ENCODE measurements around the gene MRFAP1.
"Not testable (repeated sequence)": the region's sequence is repeated elsewhere in the genome, so short reads cannot be mapped to it uniquely, and the experiment has no call there.

DNA sequence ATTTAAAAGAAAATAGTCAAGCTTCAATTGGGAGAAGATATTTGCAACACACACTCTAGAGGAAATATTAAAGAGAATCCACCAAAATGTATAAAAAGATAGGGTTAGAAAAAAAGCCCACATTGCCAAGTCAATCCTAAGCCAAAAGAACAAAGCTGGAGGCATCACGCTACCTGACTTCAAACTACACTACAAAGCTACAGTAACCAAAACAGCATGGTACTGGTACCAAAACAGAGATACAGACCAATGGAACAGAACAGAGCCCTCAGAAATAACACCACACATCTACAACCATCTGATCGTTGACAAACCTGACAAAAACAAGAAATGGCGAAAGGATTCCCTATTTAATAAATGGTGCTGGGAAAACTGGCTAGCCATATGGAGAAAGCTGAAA lies 13.7 kb downstream of the MRFAP1 start:
- not testable (repeated sequence) for TF ChIP-seq EZH2phosphoT487 (IDR thresholded peaks at IDR 0.05; ENCODE audit: low read length)
- TF ChIP-seq, protein P1, sequence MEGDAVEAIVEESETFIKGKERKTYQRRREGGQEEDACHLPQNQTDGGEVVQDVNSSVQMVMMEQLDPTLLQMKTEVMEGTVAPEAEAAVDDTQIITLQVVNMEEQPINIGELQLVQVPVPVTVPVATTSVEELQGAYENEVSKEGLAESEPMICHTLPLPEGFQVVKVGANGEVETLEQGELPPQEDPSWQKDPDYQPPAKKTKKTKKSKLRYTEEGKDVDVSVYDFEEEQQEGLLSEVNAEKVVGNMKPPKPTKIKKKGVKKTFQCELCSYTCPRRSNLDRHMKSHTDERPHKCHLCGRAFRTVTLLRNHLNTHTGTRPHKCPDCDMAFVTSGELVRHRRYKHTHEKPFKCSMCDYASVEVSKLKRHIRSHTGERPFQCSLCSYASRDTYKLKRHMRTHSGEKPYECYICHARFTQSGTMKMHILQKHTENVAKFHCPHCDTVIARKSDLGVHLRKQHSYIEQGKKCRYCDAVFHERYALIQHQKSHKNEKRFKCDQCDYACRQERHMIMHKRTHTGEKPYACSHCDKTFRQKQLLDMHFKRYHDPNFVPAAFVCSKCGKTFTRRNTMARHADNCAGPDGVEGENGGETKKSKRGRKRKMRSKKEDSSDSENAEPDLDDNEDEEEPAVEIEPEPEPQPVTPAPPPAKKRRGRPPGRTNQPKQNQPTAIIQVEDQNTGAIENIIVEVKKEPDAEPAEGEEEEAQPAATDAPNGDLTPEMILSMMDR (IDR thresholded peaks at IDR 0.05; ENCODE audit: low read length), result not testable (repeated sequence)
